Measurements from ENCODE around the gene CRABP1. TPM values are rescaled to one million over a fixed set of nuclear protein-coding genes. Genes with fewer than 3 reads are reported as not detected.
A peak's percentile ranks its signal among the peaks of the same experiment; 100 is the strongest.
"Not testable (repeated sequence)": the region's sequence is repeated elsewhere in the genome, so short reads cannot be mapped to it uniquely, and the experiment has no call there.

The CRABP1 gene
- total RNA-seq, 2 donors from 2014 or later: not detected

GRCh38 chr15:78362716-78363380, 22.7 kb downstream of the CRABP1 start:
- peak; percentile 49 for DNase-seq (ENCODE audit: low spot score)
- intact Hi-C loops (cut with DNase I): no loop called here

- intact Hi-C loops (cut with DNase I): no loop called here
- peak; percentile 55 for DNase-seq (ENCODE audit: low spot score)
Measured at GRCh38 chr15:78363381-78363734, 23.2 kb downstream of the CRABP1 start.

- peak; percentile 72 for DNase-seq (ENCODE audit: low spot score)
- intact Hi-C loops (cut with DNase I): no loop called here
Measured at GRCh38 chr15:78364233-78364632, 24.1 kb downstream of the CRABP1 start.

- DNase-seq (ENCODE audit: low spot score): peak; percentile 53
- intact Hi-C loops (cut with DNase I): no loop called here
Measured at GRCh38 chr15:78365917-78366316, 25.8 kb downstream of the CRABP1 start.

- DNase-seq (ENCODE audit: low spot score): no peak
- intact Hi-C loops (cut with DNase I): no loop called here
Measured at GRCh38 chr15:78366342-78366741, 26.2 kb downstream of the CRABP1 start.

- peak; percentile 57 for DNase-seq (ENCODE audit: low spot score)
- intact Hi-C loops (cut with DNase I): no loop called here
Measured at GRCh38 chr15:78368651-78369050, 28.5 kb downstream of the CRABP1 start.

- DNase-seq (ENCODE audit: low spot score): peak; percentile 42
- intact Hi-C loops (cut with DNase I): no loop called here
Measured at GRCh38 chr15:78369161-78369560, 29.0 kb downstream of the CRABP1 start.

- intact Hi-C loops (cut with DNase I): no loop called here
- DNase-seq (ENCODE audit: low spot score): peak; percentile 56
Measured at GRCh38 chr15:78370013-78370412, 29.9 kb downstream of the CRABP1 start.

- DNase-seq (ENCODE audit: low spot score): no peak
Measured at GRCh38 chr15:78372880-78373279, 32.7 kb downstream of the CRABP1 start.

GRCh38 chr15:78374436-78375393, 34.6 kb downstream of the CRABP1 start:
- intact Hi-C loops (cut with DNase I): no loop called here
- DNase-seq (ENCODE audit: low spot score): no peak

More at GRCh38 chr15:78372880-78373279, 32.7 kb downstream of the CRABP1 start:
- intact Hi-C loops (cut with DNase I): no loop called here

- DNase-seq (ENCODE audit: low spot score); intact Hi-C loops (cut with DNase I): not testable (repeated sequence)
Measured at GRCh38 chr15:78380143-78380542, 40.0 kb downstream of the CRABP1 start.

GRCh38 chr15:78382114-78382880, 42.1 kb downstream of the CRABP1 start:
- no peak for DNase-seq (ENCODE audit: low spot score)
- intact Hi-C loops (cut with DNase I): no loop called here

GRCh38 chr15:78384651-78385050, 44.5 kb downstream of the CRABP1 start:
- DNase-seq (ENCODE audit: low spot score): no peak
- intact Hi-C loops (cut with DNase I): no loop called here

GRCh38 chr15:78387246-78388037, 47.3 kb downstream of the CRABP1 start:
- intact Hi-C loops (cut with DNase I): no loop called here
- DNase-seq (ENCODE audit: low spot score): no peak

GRCh38 chr15:78388865-78389264, 48.7 kb downstream of the CRABP1 start:
- no peak for DNase-seq (ENCODE audit: low spot score)
- intact Hi-C loops (cut with DNase I): no loop called here

GRCh38 chr15:78389322-78389721, 49.2 kb downstream of the CRABP1 start:
- no peak for DNase-seq (ENCODE audit: low spot score)
- intact Hi-C loops (cut with DNase I): no loop called here

GRCh38 chr15:78389738-78390137, 49.6 kb downstream of the CRABP1 start:
- DNase-seq (ENCODE audit: low spot score): no peak
- intact Hi-C loops (cut with DNase I): no loop called here

- intact Hi-C loops (cut with DNase I): no loop called here
- DNase-seq (ENCODE audit: low spot score): no peak
Measured at GRCh38 chr15:78390242-78390641, 50.1 kb downstream of the CRABP1 start.

- DNase-seq (ENCODE audit: low spot score): no peak
- intact Hi-C loops (cut with DNase I): no loop called here
Measured at GRCh38 chr15:78390826-78391225, 50.7 kb downstream of the CRABP1 start.

Measured in posterior vena cava (tissue), 2 donors.